PC-9 (cell line): ENCODE results near the gene ITGA6. TPM values are rescaled to one million over a fixed set of nuclear protein-coding genes. Genes with fewer than 3 reads are reported as not detected.

Experiments used
- BruUV-seq: library from RNA; stranded (reverse); fragments of 400-500 nt; replicated peaks from 2 replicates; lab custom pipeline; 2021; lab: Mats Ljungman, UMichigan
- CTCF ChIA-PET: fragments of 300-600 bp; sonication (Branson Sonifier 250); formaldehyde crosslinking; loops from one replicate; lab custom pipeline; 2022; ENCODE audit warnings: antibody characterized with exemption; lab: Charles Lee
- POLR2A ChIA-PET: fragments of 300-600 bp; sonication (Branson Sonifier 250); formaldehyde crosslinking; loops from one replicate; lab custom pipeline; 2022; ENCODE audit warnings: antibody characterized with exemption; ENCODE audit not compliant: unreplicated experiment; lab: Charles Lee
- DNase-seq, 2 experiments: peaks; one replicate each; pipeline versions ENCODE4 v3.0.0 to v3.0.0-alpha.2; 2015 to 2022; ENCODE audit warnings: mixed read lengths in 1 of 2
- H2AFZ ChIP-seq: fragments of 200-600 bp; sonication (generic); 2 replicates; pipeline ENCODE4 v1.8.1; 2017; ENCODE audit warnings: antibody characterized with exemption
- H3F3A ChIP-seq: fragments of 200-600 bp; sonication (generic); 2 replicates; pipeline ENCODE4 v1.8.1; 2017; ENCODE audit warnings: antibody characterized with exemption, mild to moderate bottlenecking, low read depth; ENCODE audit not compliant: insufficient read depth
- H3K27ac ChIP-seq: fragments of 200-600 bp; sonication (generic); 2 replicates; pipeline ENCODE4 v1.6.1; 2016; ENCODE audit warnings: mixed run types
- H3K27me3 ChIP-seq: fragments of 200-600 bp; sonication (generic); 2 replicates; pipeline ENCODE4 v1.6.1; 2016; ENCODE audit warnings: low read depth, mixed run types; ENCODE audit not compliant: insufficient read depth
- H3K36me3 ChIP-seq: fragments of 200-600 bp; sonication (generic); 2 replicates; pipeline ENCODE4 v1.6.1; 2016; ENCODE audit warnings: low read depth, mixed run types
- H3K4me1 ChIP-seq: fragments of 200-600 bp; sonication (generic); replicated peaks from 2 replicates; pipeline ENCODE4 v1.6.1; 2016; ENCODE audit warnings: mixed run types; ENCODE audit not compliant: insufficient read depth
- H3K4me2 ChIP-seq: fragments of 200-600 bp; sonication (generic); 2 replicates; pipeline ENCODE4 v1.6.1; 2017; ENCODE audit warnings: mixed run types
- H3K4me3 ChIP-seq: fragments of 200-600 bp; sonication (generic); 2 replicates; pipeline ENCODE4 v1.6.1; 2016; ENCODE audit warnings: mixed run types
- H3K79me2 ChIP-seq: fragments of 200-600 bp; sonication (generic); 2 replicates; pipeline ENCODE4 v1.6.1; 2017; ENCODE audit warnings: low read depth, mixed run types
- H3K9me2 ChIP-seq: fragments of 200-600 bp; sonication (generic); 2 replicates; pipeline ENCODE4 v1.8.1; 2017; ENCODE audit warnings: mild to moderate bottlenecking; ENCODE audit not compliant: insufficient read depth
- H3K9me3 ChIP-seq: fragments of 200-600 bp; sonication (generic); 2 replicates; pipeline ENCODE4 v1.8.1; 2016; ENCODE audit warnings: low read depth; ENCODE audit not compliant: insufficient read depth
- H4K20me1 ChIP-seq: fragments of 200-600 bp; sonication (generic); 2 replicates; pipeline ENCODE4 v1.8.1; 2017; ENCODE audit not compliant: insufficient read depth
- CTCF ChIP-seq: fragments of 200-600 bp; sonication (generic); conservative IDR thresholded peaks from 2 replicates; pipeline ENCODE4 v1.6.1; 2017; ENCODE audit warnings: mixed run types, antibody characterized with exemption, mild to moderate bottlenecking, moderate library complexity
- EZH2 ChIP-seq: fragments of 200-600 bp; sonication (generic); IDR thresholded peaks from 2 replicates; pipeline ENCODE4 v1.8.0; 2017; ENCODE audit warnings: antibody characterized with exemption, low read depth
- intact Hi-C: fragments of 100-400 bp; cut with micrococcal nuclease; formaldehyde crosslinking; loops from one replicate; pipeline ENCODE4 v1.10.0; 2022; ENCODE audit not compliant: unreplicated experiment
- total RNA-seq: library from RNA; stranded (reverse); gene quantifications from 2 replicates; pipeline ENCODE4 v1.2.3, GENCODE V29; 2021

ITGA6 gene
- total RNA-seq, 1 experiment from 2014 or later: 213 TPM

DNA sequence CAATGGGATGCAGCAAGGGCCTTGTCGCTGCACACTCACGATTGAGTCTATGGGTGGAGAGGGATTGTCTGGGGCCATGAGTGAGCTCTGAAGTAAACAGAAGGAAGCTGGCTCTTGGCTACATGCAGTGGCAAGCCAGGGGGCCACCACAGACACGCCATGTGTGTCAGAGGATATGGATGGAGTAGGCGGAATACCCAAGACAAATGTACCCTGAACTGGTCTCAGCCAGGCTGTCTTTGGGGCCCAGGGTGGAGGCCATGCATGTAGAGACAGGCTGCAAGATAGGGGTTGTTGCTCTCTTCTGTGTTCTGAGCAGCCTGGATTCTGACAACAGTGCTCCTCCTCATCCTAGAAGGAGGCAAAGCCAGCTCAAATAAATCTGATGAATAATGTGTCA is 24.0 kb upstream of the ITGA6 start:
- H3K9me2 ChIP-seq: no peaks in the 10 kb centered on the region
- H3K4me1 ChIP-seq: peaks cover 5% of the 10 kb centered on the region
- no peak for TF ChIP-seq EZH2
- TF ChIP-seq CTCF: no peak
- H3K79me2 ChIP-seq: no peaks in the 10 kb centered on the region
- intact Hi-C loops: no loop called here
- ChIA-PET CTCF (no interaction called here), POLR2A (no interaction called here)
- H3K27ac ChIP-seq: no peak overlapping the region
- no peak overlapping the region for H3K4me3 ChIP-seq
- H3K9me3 ChIP-seq: no peaks in the 10 kb centered on the region
- H2AFZ ChIP-seq: no peak overlapping the region
- DNase-seq: no peak
- H3K36me3 ChIP-seq: no peaks in the 10 kb centered on the region
- H3F3A ChIP-seq: peaks cover under 1% of the 10 kb centered on the region; the same call in 1 of the 2 replicates
- no peaks in the 10 kb centered on the region for H3K27me3 ChIP-seq
- H3K4me2 ChIP-seq: no peak overlapping the region
- BruUV-seq: no TSS peak
- no peaks in the 10 kb centered on the region for H4K20me1 ChIP-seq

GRCh38 chr2:172403881-172404468 is 23.4 kb upstream of the ITGA6 start:
- H3K27ac ChIP-seq: no peak overlapping the region
- POLR2A ChIA-PET: no interaction called here

GRCh38 chr2:172404824-172405223 is 22.6 kb upstream of the ITGA6 start:
- no peak overlapping the region for H3K4me2 ChIP-seq
- CTCF ChIA-PET: no interaction called here

More at GRCh38 chr2:172403881-172404468, 23.4 kb upstream of the ITGA6 start:
- CTCF ChIA-PET: no interaction called here
- no peaks in the 10 kb centered on the region for H4K20me1 ChIP-seq
- no peaks in the 10 kb centered on the region for H3K79me2 ChIP-seq
- DNase-seq: no peak
- no peaks in the 10 kb centered on the region for H3K27me3 ChIP-seq
- H3K4me3 ChIP-seq: no peak overlapping the region
- H3K9me2 ChIP-seq: no peaks in the 10 kb centered on the region
- no peak overlapping the region for H3K4me2 ChIP-seq
- TF ChIP-seq EZH2 (no peak), CTCF (no peak)
- no peaks in the 10 kb centered on the region for H3K36me3 ChIP-seq
- H2AFZ ChIP-seq: no peak overlapping the region
- peaks cover 7% of the 10 kb centered on the region for H3F3A ChIP-seq
- no peaks in the 10 kb centered on the region for H3K9me3 ChIP-seq
- peaks cover 11% of the 10 kb centered on the region for H3K4me1 ChIP-seq
- intact Hi-C loops: no loop called here
- BruUV-seq: no TSS peak

More at GRCh38 chr2:172404824-172405223, 22.6 kb upstream of the ITGA6 start:
- H4K20me1 ChIP-seq: no peaks in the 10 kb centered on the region
- no peak for TF ChIP-seq EZH2
- no peak for TF ChIP-seq CTCF
- H3K79me2 ChIP-seq: no peaks in the 10 kb centered on the region
- no peaks in the 10 kb centered on the region for H3K36me3 ChIP-seq
- H3F3A ChIP-seq: peaks cover 7% of the 10 kb centered on the region
- H2AFZ ChIP-seq: no peak overlapping the region
- H3K4me1 ChIP-seq: peaks cover 17% of the 10 kb centered on the region
- no peaks in the 10 kb centered on the region for H3K9me2 ChIP-seq
- DNase-seq: peak in 1 of 2 experiments; percentile 26
- H3K9me3 ChIP-seq: no peaks in the 10 kb centered on the region
- no peak overlapping the region for H3K4me3 ChIP-seq
- POLR2A ChIA-PET: no interaction called here
- no TSS peak for BruUV-seq
- intact Hi-C loops: loop anchor here (5.0 kb wide), 1 partner anchor 63 kb away; no protein-coding TSS in a partner anchor
- no peaks in the 10 kb centered on the region for H3K27me3 ChIP-seq
- no peak overlapping the region for H3K27ac ChIP-seq
